LHCN-M2 (cell line): ENCODE results near the gene ZDHHC14. TPM values are rescaled to one million over a fixed set of nuclear protein-coding genes. Genes with fewer than 3 reads are reported as not detected.
A peak's percentile ranks its signal among the peaks of the same experiment; 100 is the strongest.

Experiments
- DNase-seq: peaks from one replicate; pipeline ENCODE4 v3.0.0-alpha.2; 2012; ENCODE audit warnings: low read depth
- total RNA-seq: library from RNA; depleted of rRNA; stranded (reverse); fragments of >200 nt; gene quantifications from 2 replicates; pipeline ENCODE4 v1.2.3, GENCODE V29; 2014

The ZDHHC14 gene
- total RNA-seq, 1 experiment from 2014 or later, result 2.2 TPM

GRCh38 chr6:157491571-157492232 lies 110.7 kb downstream of the ZDHHC14 start:
- DNase-seq, result no peak

GRCh38 chr6:157492249-157492648 lies 111.3 kb downstream of the ZDHHC14 start:
- DNase-seq, result no peak

GRCh38 chr6:157492741-157493140 lies 111.8 kb downstream of the ZDHHC14 start:
- DNase-seq, result no peak

- DNase-seq, result no peak
Observed at GRCh38 chr6:157493173-157493572, 112.2 kb downstream of the ZDHHC14 start.

GRCh38 chr6:157493576-157493975 lies 112.6 kb downstream of the ZDHHC14 start:
- DNase-seq, result no peak

- no peak for DNase-seq
Observed at GRCh38 chr6:157494132-157494710, 113.2 kb downstream of the ZDHHC14 start.

- no peak for DNase-seq
Observed at GRCh38 chr6:157496534-157497095, 115.6 kb downstream of the ZDHHC14 start.

GRCh38 chr6:157497579-157497978 lies 116.6 kb downstream of the ZDHHC14 start:
- no peak for DNase-seq

GRCh38 chr6:157498817-157499216 lies 117.8 kb downstream of the ZDHHC14 start:
- no peak for DNase-seq

GRCh38 chr6:157500022-157500421 lies 119.0 kb downstream of the ZDHHC14 start:
- DNase-seq, result no peak

- no peak for DNase-seq
Observed at GRCh38 chr6:157503018-157503747, 122.2 kb downstream of the ZDHHC14 start.

GRCh38 chr6:157505912-157506491 lies 125.0 kb downstream of the ZDHHC14 start:
- DNase-seq, result no peak

GRCh38 chr6:157510323-157511188 lies 129.6 kb downstream of the ZDHHC14 start:
- DNase-seq, result no peak

- DNase-seq, result no peak
Observed at GRCh38 chr6:157511682-157512381, 130.8 kb downstream of the ZDHHC14 start.

GRCh38 chr6:157512382-157512682 lies 131.3 kb downstream of the ZDHHC14 start:
- no peak for DNase-seq

GRCh38 chr6:157513004-157513603 lies 132.1 kb downstream of the ZDHHC14 start:
- no peak for DNase-seq

GRCh38 chr6:157513619-157514485 lies 132.9 kb downstream of the ZDHHC14 start:
- DNase-seq, result no peak

GRCh38 chr6:157514659-157515496 lies 133.9 kb downstream of the ZDHHC14 start:
- peak; percentile 63 for DNase-seq
